K562 (cell line): Measurements from ENCODE around the gene SERPING1. TPM values are rescaled to one million over a fixed set of nuclear protein-coding genes. Genes with fewer than 3 reads are reported as not detected.

Experiments used
- ATAC-seq: fragments of 200-7000 bp; cut with Tn5 transposase; 3 replicates; pipeline ENCODE4 v1.9.1; 2020; ENCODE audit warnings: moderate library complexity
- BruUV-seq: library from RNA; stranded (reverse); fragments of 400-500 nt; replicated peaks from 2 replicates; lab custom pipeline; 2021; lab: Mats Ljungman, UMichigan
- CTCF ChIA-PET: fragments of 300-600 bp; formaldehyde crosslinking; extraction: SDS; loops from one replicate; lab custom pipeline; 2021; ENCODE audit warnings: low intra/inter-chr PET ratio; lab: Yijun Ruan, JAX
- POLR2A ChIA-PET: fragments of 300-600, 350-650 bp; sonication (Branson Sonifier 250); formaldehyde crosslinking; extraction: SDS; loops from one replicate; lab custom pipeline; 2021; ENCODE audit warnings: antibody characterized with exemption, inconsistent platforms; lab: Yijun Ruan, JAX
- DNase-seq, 4 experiments: peaks; one replicate each; pipeline versions ENCODE4 v3.0.0 to v3.0.0-alpha.2; 2011 to 2018; ENCODE audit warnings: low spot score in 3 of 4, mixed read lengths in 3 of 4; ENCODE audit errors: extremely low read depth in 1 of 4
- FAIRE-seq: peaks from 2 replicates; lab custom pipeline; 2011; peaks lifted over from hg19 to GRCh38; lab: Jason Lieb, UNC
- H2AFZ ChIP-seq: 2 replicates; pipeline ENCODE4 v1.6.0; 2011; ENCODE audit warnings: low read depth, low read length, control low read depth, inconsistent platforms
- H3K27ac ChIP-seq: fragments of 200-600 bp; 3 replicates; pipeline ENCODE4 v1.8.0; 2011; ENCODE audit warnings: low read depth, mild to moderate bottlenecking, control low read depth, inconsistent platforms, low read length, moderate library complexity, mixed read lengths; ENCODE audit errors: extremely low read depth
- H3K27me3 ChIP-seq, 2 experiments: fragments of 300-600 bp in 1 of 2; 2 replicates in 1 of 2; 3 replicates in 1 of 2; pipeline versions ENCODE4 v1.6.0 to v1.8.0; 2011; ENCODE audit warnings: inconsistent platforms in 2 of 2, low read length in 2 of 2, mild to moderate bottlenecking in 1 of 2, mixed read lengths in 1 of 2, moderate library complexity in 1 of 2; ENCODE audit not compliant: control insufficient read depth in 2 of 2, insufficient read depth in 2 of 2
- H3K36me3 ChIP-seq: fragments of 300-600 bp; 3 replicates; pipeline ENCODE4 v1.8.0; 2011; ENCODE audit warnings: mild to moderate bottlenecking, low read length, inconsistent platforms; ENCODE audit not compliant: control insufficient read depth, insufficient read depth
- H3K4me1 ChIP-seq, 2 experiments: fragments of 200-600 bp in 1 of 2; replicated peaks in 1 of 2; 2 replicates in 1 of 2; 3 replicates in 1 of 2; pipeline versions ENCODE4 v1.5.1 to v1.8.0; 2011; ENCODE audit warnings: inconsistent platforms in 2 of 2, low read length in 2 of 2, mild to moderate bottlenecking in 1 of 2, mixed read lengths in 1 of 2, moderate library complexity in 1 of 2; ENCODE audit not compliant: control insufficient read depth in 2 of 2, insufficient read depth in 2 of 2
- H3K4me2 ChIP-seq: 2 replicates; pipeline ENCODE4 v1.6.1; 2011; ENCODE audit warnings: low read length, control low read depth, inconsistent platforms, mixed read lengths; ENCODE audit not compliant: insufficient read depth
- H3K4me3 ChIP-seq: fragments of 200-600 bp; sonication (generic), shearing (Covaris generic); 2 replicates; pipeline ENCODE4 v1.5.1; 2016; ENCODE audit warnings: control low read depth, inconsistent platforms
- H3K79me2 ChIP-seq: fragments of 200-600 bp; 3 replicates; pipeline ENCODE4 v1.8.0; 2011; ENCODE audit warnings: low read length, inconsistent platforms; ENCODE audit not compliant: control insufficient read depth, insufficient read depth
- H3K9ac ChIP-seq, 2 experiments: 2 replicates each; pipeline versions ENCODE4 v1.6.0 to v1.6.1; 2011; ENCODE audit warnings: low read depth in 2 of 2, low read length in 2 of 2, control low read depth in 1 of 2, inconsistent platforms in 1 of 2, mild to moderate bottlenecking in 1 of 2, mixed read lengths in 1 of 2; ENCODE audit not compliant: insufficient read depth in 1 of 2
- H3K9me1 ChIP-seq: one replicate; pipeline ENCODE4 v1.6.0; 2011; ENCODE audit warnings: inconsistent platforms, mild to moderate bottlenecking, low read length, moderate library complexity; ENCODE audit not compliant: control insufficient read depth, insufficient read depth
- H3K9me3 ChIP-seq: replicated peaks from 2 replicates; pipeline ENCODE4 v1.5.1; 2011; ENCODE audit warnings: low read depth, low read length, inconsistent platforms; ENCODE audit not compliant: control insufficient read depth, insufficient read depth
- H4K20me1 ChIP-seq: replicated peaks from 2 replicates; pipeline ENCODE4 v1.6.1; 2011; ENCODE audit warnings: low read length, inconsistent platforms, mixed read lengths; ENCODE audit not compliant: control insufficient read depth, insufficient read depth
- DACH1 ChIP-seq: fragments of 450-650 bp; IDR thresholded peaks from 2 replicates; pipeline ENCODE4 v1.6.1; 2018; ENCODE audit not compliant: partially characterized antibody
- E2F4 ChIP-seq: sonication (generic); formaldehyde crosslinking; IDR thresholded peaks from 2 replicates; pipeline ENCODE4 v1.8.0; 2022; ENCODE audit warnings: mild to moderate bottlenecking, low read depth, missing genetic modification reagents
- FOXK2 ChIP-seq, 2 experiments: fragments of 450-650 bp; IDR thresholded peaks in 1 of 2; conservative IDR thresholded peaks in 1 of 2; 2 replicates each; pipeline ENCODE4 v1.6.1; 2016; ENCODE audit warnings: low read depth in 2 of 2, mild to moderate bottlenecking in 1 of 2
- REST ChIP-seq, 2 experiments: fragments of 450-650 bp; formaldehyde crosslinking in 1 of 2; IDR thresholded peaks; 2 replicates each; pipeline versions ENCODE4 v1.4.0 to v1.6.1; 2014 to 2020; ENCODE audit warnings: mild to moderate bottlenecking in 2 of 2, borderline replicate concordance in 1 of 2, low read depth in 1 of 2
- WGBS: fragments of 100-300 bp; shearing (Covaris generic); methylation state at CpG from one replicate; pipeline ENCODE4 v1.1.6; 2016; ENCODE audit warnings: low coverage, mixed read lengths; ENCODE audit not compliant: insufficient coverage; ENCODE audit errors: missing lambda C conversion rate; 5-methylcytosine and 5-hydroxymethylcytosine counted together
- in situ Hi-C: fragments of 300-500 bp; cut with MboI; formaldehyde crosslinking; loops from 4 replicates; pipeline ENCODE4 v1.15.0; 2018; ENCODE audit warnings: inconsistent platforms, mixed read lengths
- intact Hi-C: fragments of 100-400 bp; cut with micrococcal nuclease; formaldehyde crosslinking; loops from 2 replicates; pipeline ENCODE4 v1.14.2; 2022
- polyA plus RNA-seq, 8 experiments: library from polyadenylated mRNA; depleted of rRNA in 4 of 8; stranded (reverse) in 5 of 8; unstranded in 3 of 8; fragments of >200 nt; fragmentation: Nextera tagmentation in 2 of 8; fragmentation: Illumina TruSeq in 1 of 8; extraction: Ambion mirVana in 2 of 8; extraction: Trizol in 1 of 8; gene quantifications; 2 replicates each; pipeline versions ENCODE4 v1.2.1 to v1.2.3, GENCODE V29; 2011 to 2014; ENCODE audit warnings: inconsistent platforms in 1 of 8, missing spikeins in 1 of 8
- total RNA-seq, 7 experiments: library from RNA; depleted of rRNA in 6 of 7; stranded (reverse); fragments of >200 nt in 6 of 7; fragmentation: Illumina TruSeq in 2 of 7; extraction: Trizol in 2 of 7; gene quantifications; 2 replicates each; pipeline versions ENCODE4 v1.2.1 to v1.2.3, GENCODE V29; 2011 to 2021; ENCODE audit warnings: low replicate concordance in 1 of 7
- TF ChIP-seq, protein P1 (sequence below): fragments of 450-650 bp; IDR thresholded peaks from 2 replicates; pipeline ENCODE4 v1.6.1; 2016; ENCODE audit warnings: low read depth, mild to moderate bottlenecking, moderate library complexity
- TF ChIP-seq, protein P2 (sequence below): IDR thresholded peaks from 2 replicates; pipeline ENCODE4 v1.6.1; 2016; ENCODE audit warnings: missing genetic modification characterization, missing compliant biosample characterization

Gene SERPING1
- total and polyA plus RNA-seq, 9 of the 15 experiments (the other 6 are each of a cell fraction or from before 2014, with no cell fraction given): 0.10 to 1.00 (median 0.21) TPM; not detected in 2

DNA sequence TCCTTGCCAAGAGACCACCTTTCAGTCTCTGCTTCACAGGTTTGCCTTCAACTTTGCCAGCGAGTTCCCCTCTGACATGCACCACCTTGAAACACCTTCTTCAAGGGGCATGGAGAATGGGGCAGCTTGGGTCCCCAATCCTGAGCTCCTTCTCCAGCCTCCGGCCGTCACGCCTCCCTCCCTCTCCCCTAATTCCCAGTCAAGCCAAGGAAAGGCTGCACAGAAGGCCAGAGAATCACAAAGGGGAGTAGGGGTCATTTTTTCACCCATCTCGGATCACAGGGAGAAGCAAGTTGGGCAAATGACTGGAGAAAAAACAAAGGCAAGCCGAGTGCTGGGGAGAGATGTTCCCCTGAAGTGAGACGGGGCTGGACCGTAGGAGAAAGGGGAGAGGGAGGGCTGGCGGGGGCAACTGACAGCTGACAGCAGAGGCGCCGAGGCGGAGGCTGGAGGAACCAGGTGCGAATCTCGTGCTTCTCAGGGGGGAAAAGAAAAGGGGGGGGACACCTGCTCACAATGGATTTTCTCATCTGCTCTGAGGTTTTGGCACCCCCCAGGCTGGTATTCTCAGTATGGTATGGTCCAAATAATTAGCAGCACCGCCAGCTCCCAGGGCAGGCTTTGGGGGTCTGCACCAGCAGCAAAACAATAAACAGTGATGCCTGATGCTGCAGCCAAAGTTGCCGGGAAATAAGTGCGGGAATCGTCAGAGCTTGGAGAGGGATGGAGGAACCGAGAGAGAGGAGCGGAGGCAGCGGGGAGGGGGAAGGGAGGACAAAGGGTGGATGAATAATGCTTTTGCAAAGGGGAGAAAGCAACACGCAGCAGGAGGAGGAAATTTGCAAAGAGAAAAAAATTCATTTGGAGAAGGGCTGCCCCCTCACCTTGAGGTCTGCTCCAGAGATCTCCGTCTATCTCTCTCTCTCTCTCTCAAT is 51.6 kb downstream of the SERPING1 start:
- ChIA-PET CTCF (no interaction called here), POLR2A (interaction anchor here (0.5 to 1.2 kb wide), 6 partner anchors 8 to 359 kb away, joined by 3 read pairs; partner anchors contain the start of gene SSRP1)
- WGBS: 6% methylated on average over 17 of the region's 23 CpGs
- H2AFZ ChIP-seq: peak overlapping the region; percentile 38
- no peaks in the 10 kb centered on the region; the same call in 1 of the 2 replicates for H4K20me1 ChIP-seq
- in situ Hi-C loops: loop anchor here (10.0 kb wide), 1 partner anchor 194 kb away; no protein-coding TSS in a partner anchor
- no peaks in the 10 kb centered on the region for H3K36me3 ChIP-seq
- H3K9me1 ChIP-seq: no peaks in the 10 kb centered on the region
- no peak overlapping the region for H3K27ac ChIP-seq
- H3K4me3 ChIP-seq: peak overlapping the region; percentile 21; the same call in 1 of the 2 replicates
- BruUV-seq: no TSS peak
- ATAC-seq (no peak), FAIRE-seq (no peak), DNase-seq (no peak)
- intact Hi-C loops: no loop called here
- no peaks in the 10 kb centered on the region for H3K79me2 ChIP-seq
- H3K4me2 ChIP-seq: peak overlapping the region; percentile 78
- H3K27me3 ChIP-seq: peaks cover 0 to 15% of the 10 kb centered on the region in 2 experiments; a peak in 2 of 5 replicates
- peaks cover 36 to 37% of the 10 kb centered on the region in 2 experiments for H3K4me1 ChIP-seq
- H3K9me3 ChIP-seq: no peaks in the 10 kb centered on the region
- H3K9ac ChIP-seq: peak overlapping the region; percentile 21 to 41; a peak in 2 of 4 replicates
- TF ChIP-seq E2F4 (CRISPR knock-in tag) (0 out of 2 replicates have a peak, but pooled peaks have one; percentile 12), FOXK2 (conservative IDR thresholded peaks at IDR 0.05 in 1 of 2, IDR thresholded peaks at IDR 0.05 in 1 of 2; ENCODE audit: low read depth in 2 of 2) (peak in 1 of 2 experiments; percentile 92; a peak in 2 of 4 replicates), REST (IDR thresholded peaks at IDR 0.05; ENCODE audit: borderline replicate concordance) (no peak), REST (CRISPR knock-in tag; IDR thresholded peaks at IDR 0.05; ENCODE audit: low read depth) (no peak), DACH1 (peak; percentile 11)
- TF ChIP-seq, protein P1, sequence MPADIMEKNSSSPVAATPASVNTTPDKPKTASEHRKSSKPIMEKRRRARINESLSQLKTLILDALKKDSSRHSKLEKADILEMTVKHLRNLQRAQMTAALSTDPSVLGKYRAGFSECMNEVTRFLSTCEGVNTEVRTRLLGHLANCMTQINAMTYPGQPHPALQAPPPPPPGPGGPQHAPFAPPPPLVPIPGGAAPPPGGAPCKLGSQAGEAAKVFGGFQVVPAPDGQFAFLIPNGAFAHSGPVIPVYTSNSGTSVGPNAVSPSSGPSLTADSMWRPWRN: no peak
- TF ChIP-seq, protein P2, sequence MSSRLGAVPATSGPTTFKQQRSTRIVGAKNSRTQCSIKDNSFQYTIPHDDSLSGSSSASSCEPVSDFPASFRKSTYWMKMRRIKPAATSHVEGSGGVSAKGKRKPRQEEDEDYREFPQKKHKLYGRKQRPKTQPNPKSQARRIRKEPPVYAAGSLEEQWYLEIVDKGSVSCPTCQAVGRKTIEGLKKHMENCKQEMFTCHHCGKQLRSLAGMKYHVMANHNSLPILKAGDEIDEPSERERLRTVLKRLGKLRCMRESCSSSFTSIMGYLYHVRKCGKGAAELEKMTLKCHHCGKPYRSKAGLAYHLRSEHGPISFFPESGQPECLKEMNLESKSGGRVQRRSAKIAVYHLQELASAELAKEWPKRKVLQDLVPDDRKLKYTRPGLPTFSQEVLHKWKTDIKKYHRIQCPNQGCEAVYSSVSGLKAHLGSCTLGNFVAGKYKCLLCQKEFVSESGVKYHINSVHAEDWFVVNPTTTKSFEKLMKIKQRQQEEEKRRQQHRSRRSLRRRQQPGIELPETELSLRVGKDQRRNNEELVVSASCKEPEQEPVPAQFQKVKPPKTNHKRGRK (tag): peak; percentile 68; the same call in 1 of the 2 replicates
